RPMI7951 (cell line): ENCODE data around the gene PKN2. TPM values are rescaled to one million over a fixed set of nuclear protein-coding genes. Genes with fewer than 3 reads are reported as not detected.
"Not testable (repeated sequence)": the region's sequence is repeated elsewhere in the genome, so short reads cannot be mapped to it uniquely, and the experiment has no call there.

ENCODE experiments used
- DNase-seq: peaks from one replicate; pipeline ENCODE4 v3.0.0-alpha.2; 2012; ENCODE audit warnings: low read depth
- total RNA-seq: library from RNA; depleted of rRNA; stranded (reverse); fragments of >200 nt; shearing (Covaris generic); gene quantifications from 2 replicates; pipeline ENCODE4 v1.2.3, GENCODE V29; 2014; rRNA removed

Gene PKN2
- total RNA-seq, 1 experiment from 2014 or later, result 40.7 TPM

- no peak for DNase-seq
These were observed 193.8 kb downstream of the PKN2 start for GRCh38 chr1:88877911-88878310.

GRCh38 chr1:88878731-88879130 lies 194.7 kb downstream of the PKN2 start:
- DNase-seq, result no peak

GRCh38 chr1:88880717-88881116 lies 196.6 kb downstream of the PKN2 start:
- not testable (repeated sequence) for DNase-seq

- no peak for DNase-seq
These were observed 199.1 kb downstream of the PKN2 start for GRCh38 chr1:88883156-88883555.

Other genes with a start within 250 kb of the PKN2 start
- 49.2 and 59.7 TPM in 2 replicates for gene GTF2B, start 207.3 kb downstream of the PKN2 start, total RNA-seq